Stimulated activated memory B cell treated with anti-CD40 and anti-IgM and Interleukin-4, amounts not matched to agents 10 μg/mL and 1 μg/mL and 100 μg/mL, for 72 hours (primary cell): ENCODE data around the gene RNF208.
A peak's percentile ranks its signal among the peaks of the same experiment; 100 is the strongest.

ENCODE experiments used
- ATAC-seq: fragments of 150-1000 bp; cut with Tn5 transposase; 2 replicates; pipeline ENCODE4 v1.10.0; 2021
- H3K27ac Mint-ChIP-seq: one replicate; pipeline ENCODE4 v1.8.0; 2022; ENCODE audit warnings: mild to moderate bottlenecking, mixed read lengths
- H3K27me3 Mint-ChIP-seq: one replicate; pipeline ENCODE4 v1.8.0; 2022; ENCODE audit warnings: mixed read lengths
- H3K36me3 Mint-ChIP-seq: one replicate; pipeline ENCODE4 v1.8.0; 2022; ENCODE audit warnings: mixed read lengths
- H3K4me1 Mint-ChIP-seq: one replicate; pipeline ENCODE4 v1.8.0; 2022; ENCODE audit warnings: mixed read lengths
- H3K4me3 Mint-ChIP-seq: one replicate; pipeline ENCODE4 v1.8.0; 2022; ENCODE audit warnings: mild to moderate bottlenecking, moderate library complexity, mixed read lengths
- H3K9me3 Mint-ChIP-seq: one replicate; pipeline ENCODE4 v1.8.0; 2022; ENCODE audit warnings: mixed read lengths

Gene RNF208

GRCh38 chr9:137189297-137190295 lies 32.4 kb downstream of the RNF208 start:
- H3K4me3 Mint-ChIP-seq, result peak overlapping the region; percentile 95
- ATAC-seq, result no peak
- peaks cover 48% of the 10 kb centered on the region for H3K4me1 Mint-ChIP-seq
- peak overlapping the region; percentile 87 for H3K27ac Mint-ChIP-seq
- no peaks in the 10 kb centered on the region for H3K27me3 Mint-ChIP-seq
- H3K9me3 Mint-ChIP-seq, result no peaks in the 10 kb centered on the region
- peaks cover 14% of the 10 kb centered on the region for H3K36me3 Mint-ChIP-seq

- H3K4me3 Mint-ChIP-seq, result peak within 1 kb of the TSS; percentile 95
- H3K27ac Mint-ChIP-seq, result peak within 1 kb of the TSS; percentile 87
- H3K36me3 Mint-ChIP-seq, result peaks cover 23% of the 10 kb centered on the region
- no peaks in the 10 kb centered on the region for H3K9me3 Mint-ChIP-seq
- no peaks in the 10 kb centered on the region for H3K27me3 Mint-ChIP-seq
- peak; percentile 91 for ATAC-seq
- H3K4me1 Mint-ChIP-seq, result peaks cover 56% of the 10 kb centered on the region
These were observed 33.3 kb downstream of the RNF208 start, which contains the start of the genes ANAPC2 and SSNA1 for GRCh38 chr9:137188490-137189296. Gene ANAPC2 (minus strand): TSS chr9:137188560. CDS start chr9:137188532, 28 bp downstream. Gene SSNA1 (plus strand): TSS chr9:137188676. CDS start chr9:137188727, 51 bp downstream.

GRCh38 chr9:137188086-137188489 lies 34.0 kb downstream of the RNF208 start:
- Mint-ChIP-seq H3K4me1 (peaks cover 56% of the 10 kb centered on the region), H3K27me3 (no peaks in the 10 kb centered on the region), H3K36me3 (peaks cover 29% of the 10 kb centered on the region), H3K27ac (peak overlapping the region; percentile 87), H3K9me3 (no peaks in the 10 kb centered on the region), H3K4me3 (peak overlapping the region; percentile 95)
- ATAC-seq, result no peak

GRCh38 chr9:137187386-137187785 lies 34.7 kb downstream of the RNF208 start:
- ATAC-seq, result no peak
- Mint-ChIP-seq H3K27ac (peak overlapping the region; percentile 87), H3K27me3 (no peaks in the 10 kb centered on the region), H3K9me3 (no peaks in the 10 kb centered on the region), H3K4me1 (peaks cover 56% of the 10 kb centered on the region), H3K36me3 (peaks cover 36% of the 10 kb centered on the region), H3K4me3 (peak overlapping the region; percentile 95)

GRCh38 chr9:137186385-137186784 lies 35.7 kb downstream of the RNF208 start:
- no peak for ATAC-seq
- Mint-ChIP-seq H3K4me1 (peaks cover 56% of the 10 kb centered on the region), H3K36me3 (peaks cover 42% of the 10 kb centered on the region), H3K27ac (no peak overlapping the region), H3K9me3 (no peaks in the 10 kb centered on the region), H3K27me3 (no peaks in the 10 kb centered on the region), H3K4me3 (peak overlapping the region; percentile 95)

GRCh38 chr9:137185921-137186320 lies 36.1 kb downstream of the RNF208 start:
- Mint-ChIP-seq H3K4me3 (no peak overlapping the region), H3K27me3 (no peaks in the 10 kb centered on the region), H3K4me1 (peaks cover 52% of the 10 kb centered on the region), H3K27ac (no peak overlapping the region), H3K36me3 (peaks cover 37% of the 10 kb centered on the region), H3K9me3 (no peaks in the 10 kb centered on the region)
- no peak for ATAC-seq

GRCh38 chr9:137184881-137185660 lies 37.0 kb downstream of the RNF208 start:
- Mint-ChIP-seq H3K4me3 (no peak overlapping the region), H3K36me3 (peaks cover 35% of the 10 kb centered on the region), H3K4me1 (peaks cover 47% of the 10 kb centered on the region), H3K27me3 (no peaks in the 10 kb centered on the region), H3K27ac (no peak overlapping the region), H3K9me3 (no peaks in the 10 kb centered on the region)
- ATAC-seq, result no peak

GRCh38 chr9:137183980-137184595 lies 38.0 kb downstream of the RNF208 start:
- Mint-ChIP-seq H3K4me1 (peaks cover 39% of the 10 kb centered on the region), H3K4me3 (no peak overlapping the region), H3K9me3 (no peaks in the 10 kb centered on the region), H3K27me3 (no peaks in the 10 kb centered on the region), H3K36me3 (peaks cover 45% of the 10 kb centered on the region), H3K27ac (no peak overlapping the region)
- no peak for ATAC-seq

GRCh38 chr9:137182836-137183235 lies 39.2 kb downstream of the RNF208 start:
- peaks cover 35% of the 10 kb centered on the region for H3K4me1 Mint-ChIP-seq
- H3K27ac Mint-ChIP-seq, result no peak overlapping the region
- H3K4me3 Mint-ChIP-seq, result no peak overlapping the region
- ATAC-seq, result no peak
- peaks cover 47% of the 10 kb centered on the region for H3K36me3 Mint-ChIP-seq
- no peaks in the 10 kb centered on the region for H3K9me3 Mint-ChIP-seq
- H3K27me3 Mint-ChIP-seq, result no peaks in the 10 kb centered on the region

- no peak overlapping the region for H3K27ac Mint-ChIP-seq
- no peaks in the 10 kb centered on the region for H3K9me3 Mint-ChIP-seq
- H3K4me3 Mint-ChIP-seq, result no peak overlapping the region
- H3K36me3 Mint-ChIP-seq, result peaks cover 57% of the 10 kb centered on the region
- ATAC-seq, result no peak
- H3K4me1 Mint-ChIP-seq, result peaks cover 24% of the 10 kb centered on the region
- H3K27me3 Mint-ChIP-seq, result no peaks in the 10 kb centered on the region
These were observed 40.4 kb downstream of the RNF208 start for GRCh38 chr9:137181680-137182079.

- ATAC-seq, result no peak
- no peaks in the 10 kb centered on the region for H3K27me3 Mint-ChIP-seq
- peaks cover 22% of the 10 kb centered on the region for H3K4me1 Mint-ChIP-seq
- H3K27ac Mint-ChIP-seq, result no peak overlapping the region
- peaks cover 59% of the 10 kb centered on the region for H3K36me3 Mint-ChIP-seq
- H3K9me3 Mint-ChIP-seq, result no peaks in the 10 kb centered on the region
- H3K4me3 Mint-ChIP-seq, result no peak overlapping the region
These were observed 41.5 kb downstream of the RNF208 start for GRCh38 chr9:137180491-137180890.

- Mint-ChIP-seq H3K27me3 (no peaks in the 10 kb centered on the region), H3K9me3 (no peaks in the 10 kb centered on the region), H3K4me3 (no peak overlapping the region), H3K4me1 (peaks cover 17% of the 10 kb centered on the region), H3K36me3 (peaks cover 58% of the 10 kb centered on the region), H3K27ac (no peak overlapping the region)
- no peak for ATAC-seq
These were observed 42.3 kb downstream of the RNF208 start for GRCh38 chr9:137179761-137180160.

GRCh38 chr9:137178939-137179630 lies 43.0 kb downstream of the RNF208 start:
- Mint-ChIP-seq H3K9me3 (no peaks in the 10 kb centered on the region), H3K27ac (no peak overlapping the region), H3K4me3 (no peak overlapping the region), H3K36me3 (peaks cover 51% of the 10 kb centered on the region), H3K27me3 (no peaks in the 10 kb centered on the region), H3K4me1 (peaks cover 10% of the 10 kb centered on the region)
- no peak for ATAC-seq
